GM18519 (cell line): ENCODE data around the gene OBSCN.

Experiments
- ATAC-seq: cut with Tn5 transposase; IDR thresholded peaks from one replicate; pipeline ENCODE4 v1.9.1; 2021; ENCODE audit warnings: mild to moderate bottlenecking, moderate library complexity; ENCODE audit not compliant: unreplicated experiment, low FRiP score

Gene OBSCN

DNA sequence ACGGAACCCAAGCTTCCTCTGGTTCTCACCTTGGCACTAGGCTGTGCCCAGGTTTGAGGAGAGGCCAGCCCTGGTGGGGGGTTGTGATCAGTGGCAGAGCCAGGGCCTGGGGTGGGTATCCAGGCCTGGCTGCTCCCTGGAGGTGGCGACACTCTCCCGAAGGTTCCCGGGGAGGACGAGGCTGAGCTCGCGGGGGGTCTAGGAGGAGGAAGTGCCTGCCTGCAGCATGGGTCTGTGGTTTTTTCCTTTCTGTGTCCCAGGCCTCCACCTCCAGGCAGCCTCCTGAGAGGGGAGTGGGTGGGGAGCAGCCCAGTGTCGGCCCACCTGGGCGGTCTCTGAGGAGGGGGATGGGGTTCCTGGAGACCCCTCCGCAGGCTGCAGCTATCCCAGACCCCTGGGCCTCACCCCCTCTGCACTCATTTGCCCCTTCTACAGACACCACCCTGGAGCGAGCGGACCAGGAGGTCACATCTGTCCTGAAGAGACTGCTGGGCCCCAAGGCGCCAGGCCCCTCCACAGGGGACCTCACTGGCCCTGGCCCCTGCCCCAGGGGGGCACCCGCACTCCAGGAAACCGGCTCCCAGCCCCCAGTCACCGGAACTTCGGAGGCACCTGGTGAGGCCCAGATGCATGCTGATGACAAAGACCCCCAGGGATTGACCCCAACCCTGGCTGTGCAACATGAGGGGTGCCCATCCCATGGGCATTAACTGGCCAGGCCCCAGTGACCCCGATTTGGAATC is 154.5 kb downstream of the OBSCN start:
- ATAC-seq = no peak

DNA sequence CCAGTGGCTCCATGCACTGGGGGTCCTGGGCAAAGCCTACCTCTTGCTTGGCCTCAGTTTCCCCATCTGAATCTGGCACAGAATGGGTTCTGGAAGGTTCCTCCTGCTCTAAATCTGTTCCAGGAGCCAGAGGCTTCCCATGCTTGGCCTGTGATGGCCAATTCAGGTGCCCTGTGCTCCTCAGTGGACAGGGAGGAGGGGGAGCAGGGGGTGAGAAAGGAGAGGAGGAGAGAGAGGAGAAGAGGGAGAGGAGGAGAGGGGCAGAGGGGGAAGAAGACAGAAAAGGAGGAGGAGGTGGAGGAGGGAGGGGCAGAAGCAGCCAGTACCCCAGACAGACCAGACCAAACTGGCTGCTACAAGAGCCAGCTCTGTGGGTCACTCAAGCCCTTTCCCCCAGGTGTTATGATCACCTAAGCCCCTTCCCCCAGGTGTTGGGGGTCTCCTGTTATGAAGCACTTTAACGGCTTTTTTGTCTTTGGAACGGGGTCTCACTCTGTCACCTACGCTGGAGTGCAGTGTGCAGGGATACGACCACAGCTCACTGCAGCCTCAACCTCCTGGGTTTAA is 155.1 kb downstream of the OBSCN start:
- no peak for ATAC-seq

DNA sequence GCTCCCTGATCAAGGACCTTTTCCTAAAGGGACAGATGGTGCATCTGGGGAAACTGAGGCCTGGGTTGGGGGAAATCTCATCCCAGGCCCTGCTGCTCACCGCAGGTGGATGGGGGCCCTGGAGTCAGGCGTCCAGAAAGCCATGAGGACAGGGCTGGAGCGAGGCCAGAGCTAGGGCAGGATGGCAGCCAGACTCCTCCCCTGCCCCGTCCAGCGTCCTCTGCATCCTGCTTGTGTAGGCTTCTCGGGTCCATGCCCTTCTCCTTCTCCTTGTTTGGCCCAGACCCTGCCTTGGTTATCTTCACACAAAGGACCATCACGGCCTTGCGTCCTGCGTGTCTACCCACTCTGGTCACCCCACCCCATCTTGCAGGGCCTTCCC is 155.8 kb downstream of the OBSCN start:
- no peak for ATAC-seq

DNA sequence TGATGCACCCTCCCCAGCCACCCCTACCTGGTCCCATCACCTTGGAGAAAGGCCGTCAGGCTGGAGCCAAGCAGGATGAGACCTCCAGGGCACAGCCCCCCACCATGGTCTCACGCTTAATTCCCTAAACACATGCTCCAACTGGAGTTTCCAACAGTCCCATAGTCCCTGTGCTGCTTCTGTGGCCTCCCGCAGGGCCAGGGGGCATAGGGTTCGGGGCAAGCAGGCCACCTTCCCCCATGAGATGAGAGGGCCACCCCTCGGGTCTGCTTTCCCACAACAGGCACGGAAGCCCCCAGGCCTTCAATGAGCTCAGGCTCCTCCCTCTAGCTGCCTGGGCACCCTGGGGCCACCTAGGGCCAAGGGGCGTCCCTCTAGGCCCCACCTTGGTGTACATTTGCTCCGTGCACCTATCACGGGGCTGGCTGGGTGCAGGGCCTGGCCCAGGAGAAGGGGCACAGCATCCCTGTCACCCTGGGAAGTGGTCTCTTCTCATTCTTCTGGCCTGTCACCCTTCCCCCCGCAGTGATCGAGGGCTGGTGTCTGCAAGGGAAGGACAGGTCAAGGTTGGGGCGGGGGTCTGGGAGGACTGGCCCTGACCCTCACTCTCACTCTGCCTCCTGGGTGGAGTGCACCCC is 156.3 kb downstream of the OBSCN start:
- no peak for ATAC-seq

DNA sequence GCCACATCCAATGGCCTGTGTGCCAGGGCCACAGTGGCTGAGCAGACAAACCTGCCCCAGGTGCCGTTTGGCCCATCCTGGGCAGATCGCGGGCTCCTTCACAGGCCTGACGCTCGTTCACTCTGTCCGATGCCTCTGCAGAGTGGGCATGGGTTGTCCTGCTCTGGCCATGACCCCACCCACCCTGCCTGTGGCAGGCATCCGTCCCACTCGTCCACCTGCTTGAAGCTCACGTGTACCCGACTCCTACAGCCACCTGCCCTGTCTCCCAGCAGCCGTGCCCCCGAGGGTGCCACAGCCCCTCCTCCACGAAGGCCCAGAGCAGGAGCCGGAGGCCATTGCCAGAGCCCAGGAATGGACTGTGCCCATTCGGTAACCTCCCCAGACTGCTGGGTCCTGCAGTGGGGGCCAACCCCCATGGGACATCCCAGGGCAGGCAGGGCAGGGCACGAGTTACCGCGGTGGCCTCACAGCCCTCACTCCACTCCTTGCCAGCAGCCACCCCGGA is 156.9 kb downstream of the OBSCN start:
- no peak for ATAC-seq

DNA sequence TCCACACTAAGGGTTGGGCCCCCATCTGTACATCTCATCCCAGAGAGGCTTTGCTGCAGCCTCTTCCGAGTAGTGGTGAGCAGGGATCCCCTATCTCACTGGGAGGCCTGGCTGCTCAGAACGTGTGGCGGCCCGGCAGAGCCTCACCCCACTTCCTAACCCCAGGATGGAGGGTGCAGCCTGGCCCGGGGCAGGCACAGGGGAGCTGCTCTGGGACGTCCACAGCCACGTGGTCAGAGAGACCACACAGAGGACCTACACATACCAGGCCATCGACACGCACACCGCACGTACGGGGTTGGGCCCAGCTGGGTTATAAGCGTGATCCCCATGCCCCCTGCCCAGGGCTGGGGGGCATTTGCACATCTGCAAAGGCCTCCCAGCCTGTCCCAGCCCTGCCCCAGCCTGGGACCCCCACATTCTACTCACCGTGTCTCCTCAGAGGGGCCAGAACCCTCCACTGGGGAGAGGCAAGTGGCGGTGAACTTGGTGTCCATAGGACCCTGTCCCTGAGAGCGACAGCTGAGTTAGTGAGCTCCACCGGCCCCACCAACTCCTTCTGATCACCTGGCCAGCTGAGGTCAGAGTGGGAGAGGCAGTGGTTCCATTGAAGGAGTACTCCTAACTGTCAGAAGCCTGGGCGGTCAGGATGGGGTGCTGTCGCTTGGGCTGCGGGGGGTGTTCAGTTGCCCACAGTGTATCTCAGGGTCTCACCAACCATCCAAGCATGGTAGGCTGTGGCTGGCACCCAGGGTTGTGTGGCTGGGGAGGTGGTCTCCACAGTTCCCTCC is 157.6 kb downstream of the OBSCN start:
- ATAC-seq = no peak

DNA sequence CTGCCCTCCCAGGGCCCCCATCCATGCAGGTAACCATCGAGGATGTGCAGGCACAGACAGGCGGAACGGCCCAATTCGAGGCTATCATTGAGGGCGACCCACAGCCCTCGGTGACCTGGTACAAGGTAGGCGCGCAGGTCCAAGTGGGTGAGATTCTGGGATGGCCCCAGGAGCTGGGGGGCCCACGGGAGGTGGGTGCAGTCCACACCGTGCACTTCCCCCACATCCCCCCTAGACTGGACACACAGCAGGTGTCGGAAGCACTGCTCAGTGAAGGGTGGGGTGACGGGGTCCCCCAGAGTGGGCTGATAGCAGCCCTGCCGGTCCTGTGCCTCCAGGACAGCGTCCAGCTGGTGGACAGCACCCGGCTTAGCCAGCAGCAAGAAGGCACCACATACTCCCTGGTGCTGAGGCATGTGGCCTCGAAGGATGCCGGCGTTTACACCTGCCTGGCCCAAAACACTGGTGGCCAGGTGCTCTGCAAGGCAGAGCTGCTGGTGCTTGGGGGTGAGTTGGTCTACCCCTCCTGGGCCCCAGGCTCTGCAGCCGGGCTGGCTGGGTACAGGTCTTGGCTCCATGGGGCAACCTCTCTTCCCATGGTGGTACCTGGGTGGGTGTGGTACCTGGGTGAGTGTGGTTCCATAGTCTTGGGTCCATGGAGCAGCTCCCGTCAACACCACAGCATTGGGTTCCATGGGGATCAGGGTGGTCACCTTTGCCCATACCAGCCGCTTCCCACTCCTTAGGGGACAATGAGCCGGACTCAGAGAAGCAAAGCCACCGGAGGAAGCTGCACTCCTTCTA is 158.4 kb downstream of the OBSCN start:
- ATAC-seq = no peak

DNA sequence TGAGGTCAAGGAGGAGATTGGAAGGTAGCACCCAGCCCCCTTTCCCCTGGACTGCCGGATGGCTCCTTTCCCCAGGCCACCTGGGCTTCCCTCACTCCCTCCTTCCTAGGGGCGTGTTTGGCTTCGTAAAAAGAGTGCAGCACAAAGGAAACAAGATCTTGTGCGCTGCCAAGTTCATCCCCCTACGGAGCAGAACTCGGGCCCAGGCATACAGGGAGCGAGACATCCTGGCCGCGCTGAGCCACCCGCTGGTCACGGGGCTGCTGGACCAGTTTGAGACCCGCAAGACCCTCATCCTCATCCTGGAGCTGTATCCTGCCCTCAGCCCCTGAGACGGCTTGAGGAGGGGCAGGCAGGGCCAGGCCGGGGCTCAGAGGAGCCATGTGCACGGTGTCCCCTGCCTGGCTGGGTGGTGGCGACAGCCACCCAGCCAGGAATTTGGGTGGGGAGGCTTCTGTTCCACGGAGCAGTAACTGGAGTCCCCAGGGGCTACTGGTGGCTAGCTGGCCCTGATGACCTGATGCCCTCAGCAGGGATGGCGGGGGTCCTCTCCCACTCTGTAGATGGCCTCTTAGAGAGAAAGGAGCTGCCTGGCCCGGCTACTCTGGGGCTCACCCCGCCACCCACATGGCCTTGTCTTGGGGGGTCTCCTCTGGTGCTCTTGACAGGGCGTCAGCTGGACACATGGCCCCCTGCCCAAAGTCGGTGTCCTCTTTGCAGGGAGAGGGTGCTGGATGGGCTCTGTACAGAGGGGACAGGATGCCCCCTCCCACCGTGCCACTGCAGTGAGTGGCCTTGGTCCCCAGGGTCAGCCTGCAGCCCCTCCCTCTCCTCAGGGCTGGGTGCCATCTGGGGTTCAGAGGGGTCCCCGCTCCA is 159.3 kb downstream of the OBSCN start:
- no peak for ATAC-seq

DNA sequence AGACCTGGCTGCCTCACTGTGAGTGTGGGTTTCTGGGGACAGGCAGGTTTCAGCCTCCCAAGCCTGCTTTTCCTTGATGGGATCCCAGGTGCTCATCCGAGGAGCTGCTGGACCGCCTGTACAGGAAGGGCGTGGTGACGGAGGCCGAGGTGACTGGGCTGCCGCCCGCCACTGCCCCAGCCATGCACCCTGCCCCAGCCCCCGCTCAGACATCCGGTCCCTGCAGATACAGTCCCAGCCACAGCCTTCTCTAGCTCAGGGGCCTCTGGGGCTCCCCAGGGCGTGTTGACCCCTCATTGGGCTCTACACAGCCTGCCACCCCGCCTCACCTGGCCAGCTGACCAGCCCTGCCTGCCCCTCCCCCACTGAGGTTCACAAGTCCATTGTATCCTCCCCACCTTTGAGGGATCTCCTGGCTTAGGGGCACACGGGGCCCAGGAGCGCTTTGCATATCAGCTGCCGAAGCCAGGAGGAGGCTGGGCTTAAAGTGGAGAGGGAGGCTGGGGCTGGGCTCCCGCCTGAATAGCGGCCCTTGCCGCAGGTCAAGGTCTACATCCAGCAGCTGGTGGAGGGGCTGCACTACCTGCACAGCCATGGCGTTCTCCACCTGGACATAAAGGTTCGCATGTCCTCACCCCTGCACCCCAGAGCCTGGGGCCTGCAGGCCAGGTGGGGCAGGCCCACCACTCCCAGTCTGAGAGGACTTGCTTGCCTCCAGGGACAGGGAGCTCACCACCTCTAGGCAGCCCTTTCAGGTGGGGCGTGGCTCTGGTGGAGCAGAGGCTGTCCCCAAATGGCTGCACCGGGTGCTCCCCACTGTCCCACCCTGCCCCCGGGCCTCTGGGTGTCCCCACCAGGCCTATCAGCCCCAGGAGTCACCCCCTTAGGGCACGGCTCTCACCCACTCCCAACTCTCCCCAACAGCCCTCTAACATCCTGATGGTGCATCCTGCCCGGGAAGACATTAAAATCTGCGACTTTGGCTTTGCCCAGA is 160.3 kb downstream of the OBSCN start:
- no peak for ATAC-seq

DNA sequence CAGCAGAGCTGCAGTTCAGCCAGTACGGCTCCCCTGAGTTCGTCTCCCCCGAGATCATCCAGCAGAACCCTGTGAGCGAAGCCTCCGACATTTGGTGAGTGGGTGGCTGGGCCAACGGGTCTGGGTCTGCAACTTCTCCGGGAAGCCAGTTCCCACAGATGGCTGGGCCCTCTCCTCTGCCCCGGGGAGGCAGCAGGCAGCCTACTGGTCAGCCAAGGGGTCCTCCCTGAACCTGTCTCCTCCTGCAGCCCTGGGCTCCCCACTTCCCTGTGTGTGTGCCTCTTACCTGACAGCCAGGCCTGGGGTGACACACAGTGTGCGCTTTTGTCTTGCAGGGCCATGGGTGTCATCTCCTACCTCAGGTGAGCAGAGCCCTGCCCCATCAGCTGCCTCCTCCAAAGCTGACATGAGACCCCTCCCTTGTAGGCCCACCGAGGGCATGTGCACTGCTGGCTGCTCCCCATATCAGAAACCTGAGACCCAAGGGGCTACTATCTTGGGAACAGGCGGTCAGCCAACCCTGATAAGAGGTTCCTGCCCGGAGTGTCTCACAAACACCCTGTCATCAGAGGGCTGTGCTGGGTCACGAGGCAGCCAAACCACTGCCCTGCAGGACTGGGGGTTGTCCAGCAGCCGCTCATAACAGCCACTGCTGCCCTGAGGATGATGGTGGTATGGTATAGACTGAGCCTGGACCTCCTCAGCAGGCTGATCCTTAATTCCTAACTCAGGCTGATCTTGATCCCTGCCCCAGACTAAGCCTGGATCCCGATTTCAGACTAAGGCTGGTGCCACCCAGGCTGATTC is 161.2 kb downstream of the OBSCN start:
- no peak for ATAC-seq

DNA sequence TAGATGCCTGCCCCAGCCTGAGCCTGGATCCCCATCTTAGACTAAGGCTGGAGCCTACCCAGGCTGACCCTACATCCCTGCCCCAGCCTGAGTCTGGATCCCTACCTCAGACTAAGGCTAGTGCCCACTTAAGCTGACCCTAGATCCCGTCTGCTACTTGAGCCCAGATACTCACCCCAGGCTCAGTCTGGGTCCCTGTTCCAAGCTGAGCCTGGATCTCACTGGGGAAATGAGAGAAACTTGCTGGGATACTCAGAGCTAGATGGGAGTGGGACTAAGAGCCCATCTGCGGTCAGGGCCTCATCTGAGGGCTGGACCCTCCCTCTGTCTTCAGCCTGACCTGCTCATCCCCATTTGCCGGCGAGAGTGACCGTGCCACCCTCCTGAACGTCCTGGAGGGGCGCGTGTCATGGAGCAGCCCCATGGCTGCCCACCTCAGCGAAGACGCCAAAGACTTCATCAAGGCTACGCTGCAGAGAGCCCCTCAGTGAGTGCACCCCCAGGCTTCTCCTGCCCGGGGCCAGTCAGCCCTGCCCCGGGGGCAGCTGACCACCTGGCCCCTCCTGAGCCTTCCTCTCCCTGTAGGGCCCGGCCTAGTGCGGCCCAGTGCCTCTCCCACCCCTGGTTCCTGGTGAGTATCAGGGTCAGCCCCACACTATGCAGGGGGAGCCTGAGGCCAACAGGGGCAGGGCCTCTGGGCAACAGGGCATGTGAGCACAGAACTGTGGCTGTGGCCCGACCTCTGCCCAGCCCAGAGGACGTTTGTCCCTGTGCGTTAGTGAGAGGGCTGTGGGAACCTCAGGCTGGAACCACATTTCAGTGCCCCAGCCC is 162.0 kb downstream of the OBSCN start:
- ATAC-seq = no peak

DNA sequence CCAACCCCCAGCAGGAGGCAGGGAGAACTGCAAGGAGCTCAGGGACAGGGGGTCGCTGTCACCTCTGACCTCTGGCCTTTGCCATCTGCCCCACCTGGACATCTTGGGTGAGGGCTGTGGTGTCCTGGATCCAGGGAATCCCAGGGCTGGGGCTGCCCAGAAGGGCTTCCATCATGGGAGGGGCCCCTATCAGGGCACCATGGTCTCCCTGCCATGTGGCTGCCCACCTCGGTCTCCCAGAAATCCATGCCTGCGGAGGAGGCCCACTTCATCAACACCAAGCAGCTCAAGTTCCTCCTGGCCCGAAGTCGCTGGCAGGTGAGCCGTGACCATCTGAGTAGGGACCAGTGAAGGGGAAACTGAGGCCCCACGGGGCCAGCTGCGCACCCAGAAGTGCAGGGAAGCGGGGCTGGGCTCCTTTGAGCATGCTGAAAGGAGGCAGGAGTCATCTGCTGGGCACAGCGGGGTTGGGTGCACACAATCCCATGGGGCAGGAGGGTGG is 162.6 kb downstream of the OBSCN start:
- no peak for ATAC-seq

DNA sequence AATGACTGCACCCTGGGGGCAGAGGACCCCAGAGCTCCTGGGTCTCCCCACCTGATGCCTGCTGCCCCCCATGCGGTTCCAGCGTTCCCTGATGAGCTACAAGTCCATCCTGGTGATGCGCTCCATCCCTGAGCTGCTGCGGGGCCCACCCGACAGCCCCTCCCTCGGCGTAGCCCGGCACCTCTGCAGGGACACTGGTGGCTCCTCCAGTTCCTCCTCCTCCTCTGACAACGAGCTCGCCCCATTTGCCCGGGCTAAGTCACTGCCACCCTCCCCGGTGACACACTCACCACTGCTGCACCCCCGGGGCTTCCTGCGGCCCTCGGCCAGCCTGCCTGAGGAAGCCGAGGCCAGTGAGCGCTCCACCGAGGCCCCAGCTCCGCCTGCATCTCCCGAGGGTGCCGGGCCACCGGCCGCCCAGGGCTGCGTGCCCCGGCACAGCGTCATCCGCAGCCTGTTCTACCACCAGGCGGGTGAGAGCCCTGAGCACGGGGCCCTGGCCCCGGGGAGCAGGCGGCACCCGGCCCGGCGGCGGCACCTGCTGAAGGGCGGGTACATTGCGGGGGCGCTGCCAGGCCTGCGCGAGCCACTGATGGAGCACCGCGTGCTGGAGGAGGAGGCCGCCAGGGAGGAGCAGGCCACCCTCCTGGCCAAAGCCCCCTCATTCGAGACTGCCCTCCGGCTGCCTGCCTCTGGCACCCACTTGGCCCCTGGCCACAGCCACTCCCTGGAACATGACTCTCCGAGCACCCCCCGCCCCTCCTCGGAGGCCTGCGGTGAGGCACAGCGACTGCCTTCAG is 163.3 kb downstream of the OBSCN start:
- no peak for ATAC-seq

DNA sequence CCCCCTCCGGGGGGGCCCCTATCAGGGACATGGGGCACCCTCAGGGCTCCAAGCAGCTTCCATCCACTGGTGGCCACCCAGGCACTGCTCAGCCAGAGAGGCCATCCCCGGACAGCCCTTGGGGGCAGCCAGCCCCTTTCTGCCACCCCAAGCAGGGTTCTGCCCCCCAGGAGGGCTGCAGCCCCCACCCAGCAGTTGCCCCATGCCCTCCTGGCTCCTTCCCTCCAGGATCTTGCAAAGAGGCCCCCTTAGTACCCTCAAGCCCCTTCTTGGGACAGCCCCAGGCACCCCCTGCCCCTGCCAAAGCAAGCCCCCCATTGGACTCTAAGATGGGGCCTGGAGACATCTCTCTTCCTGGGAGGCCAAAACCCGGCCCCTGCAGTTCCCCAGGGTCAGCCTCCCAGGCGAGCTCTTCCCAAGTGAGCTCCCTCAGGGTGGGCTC is 163.9 kb downstream of the OBSCN start:
- ATAC-seq = no peak
